ENCODE data around the gene VSIG10L. TPM values are rescaled to one million over a fixed set of nuclear protein-coding genes. Genes with fewer than 3 reads are reported as not detected.

Gene VSIG10L
- total RNA-seq, 2 experiments from 2014 or later, result 0.09 to 1.6 TPM

DNA sequence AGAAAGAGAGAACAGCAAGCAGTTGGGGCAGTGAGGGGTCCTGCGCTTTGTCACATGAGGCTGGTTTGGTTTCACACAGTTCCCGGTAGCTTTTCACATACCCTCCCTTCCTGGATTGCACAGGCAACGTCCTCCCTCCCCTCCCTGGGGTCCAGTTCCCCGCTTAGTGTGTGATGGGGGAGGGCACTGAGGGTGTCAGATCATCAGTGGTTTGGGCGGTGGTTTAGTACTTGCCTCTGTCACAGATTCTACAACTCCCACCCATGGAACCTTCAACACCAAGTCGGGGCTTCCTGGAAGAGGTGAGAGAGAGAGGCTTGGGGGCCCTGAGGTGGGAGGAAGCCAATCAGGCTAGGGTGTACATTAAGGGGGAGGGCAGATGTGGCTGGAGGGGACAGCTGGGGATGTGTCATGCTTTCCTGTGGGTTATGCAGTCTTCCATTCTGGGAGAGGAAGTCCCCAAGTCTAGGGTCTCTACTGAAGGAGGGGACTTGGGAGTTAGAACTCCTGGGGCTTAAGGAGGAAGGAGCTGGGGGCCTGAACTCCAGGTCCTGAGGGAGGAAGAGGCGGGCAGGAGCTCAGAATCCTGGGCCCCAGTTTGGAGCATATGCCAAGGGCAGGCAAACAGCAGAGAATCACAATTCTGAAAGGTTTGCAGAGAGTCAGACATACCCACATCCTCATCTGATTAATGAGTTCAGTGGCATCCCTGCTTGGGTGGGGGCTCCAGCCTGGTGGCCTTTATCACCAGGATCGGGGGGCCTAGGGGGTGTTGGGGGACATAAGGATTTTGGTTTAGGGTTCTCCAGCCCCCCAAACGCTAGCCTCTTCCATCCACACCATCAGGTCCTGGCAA lies 30.9 kb upstream of the VSIG10L start, which contains the start of gene NKG7:
Gene NKG7, minus strand, starts transcription at position 6 of the 856 bp plus-strand sequence. CDS start 119 bp downstream, outside the sequence.
- intact Hi-C loops (cut with micrococcal nuclease; ENCODE audit: unreplicated experiment), result no loop called here
- DNase-seq (ENCODE audit: low spot score), result peak; percentile 19
- Histone ChIP-seq H3K79me2 (ENCODE audit: insufficient read depth, low read depth, low read length) (no peaks in the 10 kb centered on the region), H2AFZ (ENCODE audit: low read length) (peak within 1 kb of the TSS; percentile 42; the same call in 1 of the 2 replicates), H3K4me1 (ENCODE audit: insufficient read depth, low read length, poor library complexity, severe bottlenecking) (peaks cover 19% of the 10 kb centered on the region), H3K9me2 (ENCODE audit: insufficient read depth, low read length) (no peaks in the 10 kb centered on the region), H3K4me3 (ENCODE audit: low read depth, low read length, poor library complexity, severe bottlenecking) (no peak within 1 kb of the TSS), H4K20me1 (ENCODE audit: insufficient read depth, low read length) (no peaks in the 10 kb centered on the region), H3K36me3 (ENCODE audit: insufficient read depth, low read length) (no peaks in the 10 kb centered on the region), H3K4me2 (ENCODE audit: low read length) (peak within 1 kb of the TSS; percentile 25), H3K9me3 (ENCODE audit: low read length) (no peaks in the 10 kb centered on the region), H3K27ac (ENCODE audit: low read depth, low read length, poor library complexity, severe bottlenecking) (peak within 1 kb of the TSS; percentile 7)
- CTCF ChIA-PET (ENCODE audit: unreplicated experiment), result no interaction called here
- no TSS peak for BruUV-seq (replicated peaks)
- POLR2A ChIA-PET, result no interaction called here
- TF ChIP-seq EZH2phosphoT487 (IDR thresholded peaks at IDR 0.05; ENCODE audit: borderline replicate concordance, low read depth, low read length), result no peak
- TF ChIP-seq, protein P1, sequence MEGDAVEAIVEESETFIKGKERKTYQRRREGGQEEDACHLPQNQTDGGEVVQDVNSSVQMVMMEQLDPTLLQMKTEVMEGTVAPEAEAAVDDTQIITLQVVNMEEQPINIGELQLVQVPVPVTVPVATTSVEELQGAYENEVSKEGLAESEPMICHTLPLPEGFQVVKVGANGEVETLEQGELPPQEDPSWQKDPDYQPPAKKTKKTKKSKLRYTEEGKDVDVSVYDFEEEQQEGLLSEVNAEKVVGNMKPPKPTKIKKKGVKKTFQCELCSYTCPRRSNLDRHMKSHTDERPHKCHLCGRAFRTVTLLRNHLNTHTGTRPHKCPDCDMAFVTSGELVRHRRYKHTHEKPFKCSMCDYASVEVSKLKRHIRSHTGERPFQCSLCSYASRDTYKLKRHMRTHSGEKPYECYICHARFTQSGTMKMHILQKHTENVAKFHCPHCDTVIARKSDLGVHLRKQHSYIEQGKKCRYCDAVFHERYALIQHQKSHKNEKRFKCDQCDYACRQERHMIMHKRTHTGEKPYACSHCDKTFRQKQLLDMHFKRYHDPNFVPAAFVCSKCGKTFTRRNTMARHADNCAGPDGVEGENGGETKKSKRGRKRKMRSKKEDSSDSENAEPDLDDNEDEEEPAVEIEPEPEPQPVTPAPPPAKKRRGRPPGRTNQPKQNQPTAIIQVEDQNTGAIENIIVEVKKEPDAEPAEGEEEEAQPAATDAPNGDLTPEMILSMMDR (conservative IDR thresholded peaks at IDR 0.05; ENCODE audit: low read length), result no peak

DNA sequence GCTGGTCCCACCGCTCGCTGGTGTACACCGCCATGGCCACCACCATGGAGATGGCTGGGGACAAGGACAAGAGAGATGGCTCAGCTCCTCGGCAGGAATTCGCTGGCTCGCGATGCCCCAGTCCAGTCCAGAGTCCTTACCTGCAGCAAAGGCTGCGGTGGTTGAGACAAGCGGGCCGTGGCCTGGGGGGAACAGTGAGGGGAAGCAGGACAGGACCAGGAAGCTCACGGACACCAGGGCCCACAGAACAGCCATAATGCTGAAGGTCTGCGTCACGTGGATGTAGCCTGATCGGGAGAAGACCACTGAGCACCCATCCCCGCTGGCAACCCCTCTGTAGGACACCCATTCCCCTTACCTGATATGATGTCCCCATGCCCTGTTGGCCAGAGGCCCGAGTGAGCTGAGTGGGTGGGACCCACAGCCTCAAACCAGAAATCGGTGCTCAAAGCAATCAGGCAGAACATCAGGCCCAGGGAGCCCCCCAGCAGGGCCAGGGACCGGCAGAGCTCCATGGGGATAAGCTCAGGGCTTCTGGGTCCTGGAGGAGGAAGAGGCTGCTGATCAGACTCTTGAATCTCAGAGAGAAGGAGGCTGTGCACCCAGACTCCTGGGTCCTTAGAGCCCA lies 30.2 kb upstream of the VSIG10L start:
- H3K79me2 ChIP-seq (ENCODE audit: insufficient read depth, low read depth, low read length), result no peaks in the 10 kb centered on the region
- no peak overlapping the region for H3K4me3 ChIP-seq (ENCODE audit: low read depth, low read length, poor library complexity, severe bottlenecking)
- H3K9me2 ChIP-seq (ENCODE audit: insufficient read depth, low read length), result no peaks in the 10 kb centered on the region
- peak overlapping the region; percentile 42; the same call in 1 of the 2 replicates for H2AFZ ChIP-seq (ENCODE audit: low read length)
- intact Hi-C loops (cut with micrococcal nuclease; ENCODE audit: unreplicated experiment), result no loop called here
- POLR2A ChIA-PET, result no interaction called here
- peak overlapping the region; percentile 25; the same call in 1 of the 2 replicates for H3K4me2 ChIP-seq (ENCODE audit: low read length)
- CTCF ChIA-PET (ENCODE audit: unreplicated experiment), result no interaction called here
- no peak for DNase-seq (ENCODE audit: low spot score)
- no peak overlapping the region for H3K27ac ChIP-seq (ENCODE audit: low read depth, low read length, poor library complexity, severe bottlenecking)
- no TSS peak for BruUV-seq (replicated peaks)
- no peaks in the 10 kb centered on the region for H3K9me3 ChIP-seq (ENCODE audit: low read length)
- peaks cover 19% of the 10 kb centered on the region for H3K4me1 ChIP-seq (ENCODE audit: insufficient read depth, low read length, poor library complexity, severe bottlenecking)
- TF ChIP-seq, protein P1 (conservative IDR thresholded peaks at IDR 0.05; ENCODE audit: low read length), result no peak
- TF ChIP-seq EZH2phosphoT487 (IDR thresholded peaks at IDR 0.05; ENCODE audit: borderline replicate concordance, low read depth, low read length), result no peak
- no peaks in the 10 kb centered on the region for H3K36me3 ChIP-seq (ENCODE audit: insufficient read depth, low read length)
- no peaks in the 10 kb centered on the region for H4K20me1 ChIP-seq (ENCODE audit: insufficient read depth, low read length)
